ENCODE measurements around the gene CRAMP1.
"Not testable (repeated sequence)": the region's sequence is repeated elsewhere in the genome, so short reads cannot be mapped to it uniquely, and the experiment has no call there.

The CRAMP1 gene

GRCh38 chr16:1612320-1613111 lies at the start of gene CRAMP1:
CRAMP1 (plus strand) TSS chr16:1612360; CDS start chr16:1614640, 2,280 bp downstream.
- DNase-seq (ENCODE audit: low spot score), result peak; percentile 21

- no peak for DNase-seq (ENCODE audit: low spot score)
Measured at GRCh38 chr16:1563786-1564185, 48.4 kb upstream of the CRAMP1 start.

GRCh38 chr16:1564325-1564724 lies 47.8 kb upstream of the CRAMP1 start:
- DNase-seq (ENCODE audit: low spot score), result no peak

GRCh38 chr16:1565083-1565805 lies 46.9 kb upstream of the CRAMP1 start:
- DNase-seq (ENCODE audit: low spot score), result no peak

- no peak for DNase-seq (ENCODE audit: low spot score)
Measured at GRCh38 chr16:1567988-1568387, 44.2 kb upstream of the CRAMP1 start.

- no peak for DNase-seq (ENCODE audit: low spot score)
Measured at GRCh38 chr16:1571012-1571671, 41.0 kb upstream of the CRAMP1 start.

- no peak for DNase-seq (ENCODE audit: low spot score)
Measured at GRCh38 chr16:1572673-1573072, 39.5 kb upstream of the CRAMP1 start.

- DNase-seq (ENCODE audit: low spot score), result no peak
Measured at GRCh38 chr16:1573301-1573700, 38.9 kb upstream of the CRAMP1 start.

- no peak for DNase-seq (ENCODE audit: low spot score)
Measured at GRCh38 chr16:1575578-1575977, 36.6 kb upstream of the CRAMP1 start.

- no peak for DNase-seq (ENCODE audit: low spot score)
Measured at GRCh38 chr16:1579214-1579613, 32.9 kb upstream of the CRAMP1 start.

GRCh38 chr16:1580256-1580655 lies 31.9 kb upstream of the CRAMP1 start:
- peak; percentile 35 for DNase-seq (ENCODE audit: low spot score)

GRCh38 chr16:1580956-1581355 lies 31.2 kb upstream of the CRAMP1 start:
- DNase-seq (ENCODE audit: low spot score), result no peak

- no peak for DNase-seq (ENCODE audit: low spot score)
Measured at GRCh38 chr16:1581804-1582203, 30.4 kb upstream of the CRAMP1 start.

GRCh38 chr16:1583180-1583579 lies 29.0 kb upstream of the CRAMP1 start:
- no peak for DNase-seq (ENCODE audit: low spot score)

GRCh38 chr16:1584926-1585484 lies 27.2 kb upstream of the CRAMP1 start:
- DNase-seq (ENCODE audit: low spot score), result no peak

- DNase-seq (ENCODE audit: low spot score), result no peak
Measured at GRCh38 chr16:1590366-1590765, 21.8 kb upstream of the CRAMP1 start.

- DNase-seq (ENCODE audit: low spot score), result no peak
Measured at GRCh38 chr16:1590930-1591705, 21.0 kb upstream of the CRAMP1 start.

GRCh38 chr16:1592446-1592845 lies 19.7 kb upstream of the CRAMP1 start:
- DNase-seq (ENCODE audit: low spot score), result no peak

GRCh38 chr16:1595511-1595910 lies 16.6 kb upstream of the CRAMP1 start:
- DNase-seq (ENCODE audit: low spot score), result not testable (repeated sequence)

- DNase-seq (ENCODE audit: low spot score), result no peak
Measured at GRCh38 chr16:1596516-1596915, 15.6 kb upstream of the CRAMP1 start.

- no peak for DNase-seq (ENCODE audit: low spot score)
Measured at GRCh38 chr16:1597154-1597553, 15.0 kb upstream of the CRAMP1 start.

GRCh38 chr16:1601031-1601430 lies 11.1 kb upstream of the CRAMP1 start:
- DNase-seq (ENCODE audit: low spot score), result no peak
